AG04450 (cell line): ENCODE data around the gene PRRT4. TPM values are rescaled to one million over a fixed set of nuclear protein-coding genes. Genes with fewer than 3 reads are reported as not detected.

Source experiments
- CTCF ChIA-PET: fragments of 300-600, 350-600 bp; formaldehyde crosslinking; extraction: SDS; loops from one replicate; lab custom pipeline; 2022; ENCODE audit warnings: antibody characterized with exemption, inconsistent platforms; lab: Charles Lee
- POLR2A ChIA-PET: fragments of 350-600 bp; formaldehyde crosslinking; extraction: SDS; loops from one replicate; lab custom pipeline; 2021; ENCODE audit warnings: antibody characterized with exemption, inconsistent platforms; lab: Yijun Ruan, JAX
- DNase-seq: peaks from one replicate; pipeline ENCODE4 v3.0.0-alpha.2; 2011; ENCODE audit warnings: low read depth, low spot score
- H3K27ac ChIP-seq: one replicate; pipeline ENCODE4 v1.5.1; 2012; ENCODE audit warnings: low read depth, low read length, control low read depth
- H3K27me3 ChIP-seq: one replicate; pipeline ENCODE4 v1.6.0; 2012; ENCODE audit warnings: low read length; ENCODE audit not compliant: control insufficient read depth, insufficient read depth
- H3K4me3 ChIP-seq: 2 replicates; pipeline ENCODE4 v1.5.1; 2011; ENCODE audit warnings: mild to moderate bottlenecking, low read depth, low read length, control low read depth
- H3K9me3 ChIP-seq: 2 replicates; pipeline ENCODE4 v1.5.1; 2012; ENCODE audit warnings: low read length; ENCODE audit not compliant: control insufficient read depth, insufficient read depth
- polyA plus RNA-seq: library from polyadenylated mRNA; depleted of rRNA; stranded (reverse); fragments of >200 nt; gene quantifications from 2 replicates; pipeline ENCODE4 v1.2.3, GENCODE V29; 2011
- TF ChIP-seq, protein P1 (sequence below): IDR thresholded peaks from 2 replicates; pipeline ENCODE4 v1.5.1; 2011; ENCODE audit warnings: low read depth, low read length, control low read depth, inconsistent platforms

The PRRT4 gene
- polyA plus RNA-seq, 1 experiment: not detected

DNA sequence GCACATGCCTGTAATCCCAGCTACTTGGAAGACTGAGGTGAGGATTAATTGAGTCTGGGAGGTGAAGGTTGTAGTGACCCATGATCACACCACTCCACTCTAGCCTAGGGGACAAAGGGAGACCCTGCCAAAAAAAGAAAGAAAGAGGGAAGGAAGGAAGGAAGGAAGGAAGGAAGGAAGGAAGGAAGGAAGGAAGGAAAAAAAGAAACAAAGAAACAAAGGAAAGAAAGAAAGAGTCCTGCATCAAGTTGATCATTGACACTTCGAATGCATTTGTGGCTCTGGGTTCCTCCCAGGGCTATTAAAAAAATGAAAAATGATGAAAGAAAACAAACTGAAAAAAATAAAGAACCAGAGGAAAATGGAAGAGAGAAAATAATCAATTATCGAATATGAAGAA is 3.9 kb upstream of the PRRT4 start:
- CTCF ChIA-PET: interaction anchor here (0.6 kb wide), 1 partner anchor 1699 kb away, joined by 3 read pairs; no protein-coding TSS in a partner anchor
- peaks cover 62% of the 10 kb centered on the region for H3K27me3 ChIP-seq

DNA sequence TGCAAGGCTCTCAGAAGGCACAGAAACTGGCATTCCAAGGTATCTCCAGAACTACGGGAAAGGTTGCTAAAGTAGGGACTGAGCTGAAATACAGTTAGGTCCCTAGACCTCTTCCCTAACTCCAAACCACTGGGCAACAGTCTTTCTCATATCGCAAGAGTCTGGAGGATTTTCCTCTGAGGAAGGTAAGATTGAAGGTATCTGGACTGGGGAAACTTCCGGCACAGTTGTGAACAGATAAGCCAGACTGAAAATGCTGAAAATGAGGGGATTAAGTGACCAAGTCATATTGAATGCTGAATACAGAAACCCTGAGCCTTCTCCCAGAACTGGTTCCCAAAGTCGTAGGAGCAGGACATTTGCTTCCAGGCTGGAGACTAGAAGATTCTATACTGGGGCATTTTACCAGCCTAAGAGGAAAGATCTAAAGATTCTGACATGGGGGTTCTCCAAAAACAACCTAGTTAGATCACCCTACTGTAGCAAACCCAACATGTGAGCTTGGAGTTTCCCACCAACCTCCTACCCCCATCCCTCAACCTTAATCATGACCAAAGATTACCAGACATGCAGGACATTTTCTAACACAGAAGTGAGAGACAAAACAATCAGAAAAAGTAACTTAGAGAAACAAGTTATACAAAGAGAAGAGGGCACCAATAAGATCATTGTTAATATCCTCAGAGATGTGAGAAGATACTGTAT is 2.8 kb upstream of the PRRT4 start:
- Histone ChIP-seq H3K4me3 (no peak overlapping the region), H3K27me3 (peaks cover 73% of the 10 kb centered on the region), H3K9me3 (no peaks in the 10 kb centered on the region), H3K27ac (no peak overlapping the region)
- ChIA-PET CTCF (interaction anchor here (1.1 kb wide), 1 partner anchor 17 kb away, joined by 6 read pairs; no protein-coding TSS in a partner anchor), POLR2A (no interaction called here)
- no peak for DNase-seq
- TF ChIP-seq, protein P1, sequence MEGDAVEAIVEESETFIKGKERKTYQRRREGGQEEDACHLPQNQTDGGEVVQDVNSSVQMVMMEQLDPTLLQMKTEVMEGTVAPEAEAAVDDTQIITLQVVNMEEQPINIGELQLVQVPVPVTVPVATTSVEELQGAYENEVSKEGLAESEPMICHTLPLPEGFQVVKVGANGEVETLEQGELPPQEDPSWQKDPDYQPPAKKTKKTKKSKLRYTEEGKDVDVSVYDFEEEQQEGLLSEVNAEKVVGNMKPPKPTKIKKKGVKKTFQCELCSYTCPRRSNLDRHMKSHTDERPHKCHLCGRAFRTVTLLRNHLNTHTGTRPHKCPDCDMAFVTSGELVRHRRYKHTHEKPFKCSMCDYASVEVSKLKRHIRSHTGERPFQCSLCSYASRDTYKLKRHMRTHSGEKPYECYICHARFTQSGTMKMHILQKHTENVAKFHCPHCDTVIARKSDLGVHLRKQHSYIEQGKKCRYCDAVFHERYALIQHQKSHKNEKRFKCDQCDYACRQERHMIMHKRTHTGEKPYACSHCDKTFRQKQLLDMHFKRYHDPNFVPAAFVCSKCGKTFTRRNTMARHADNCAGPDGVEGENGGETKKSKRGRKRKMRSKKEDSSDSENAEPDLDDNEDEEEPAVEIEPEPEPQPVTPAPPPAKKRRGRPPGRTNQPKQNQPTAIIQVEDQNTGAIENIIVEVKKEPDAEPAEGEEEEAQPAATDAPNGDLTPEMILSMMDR: no peak

More for the DNA sequence above, 3.9 kb upstream of the PRRT4 start:
- H3K27ac ChIP-seq: no peak overlapping the region
- H3K9me3 ChIP-seq: no peaks in the 10 kb centered on the region
- DNase-seq: no peak
- TF ChIP-seq, protein P1: no peak
- no peak overlapping the region for H3K4me3 ChIP-seq
- POLR2A ChIA-PET: no interaction called here

DNA sequence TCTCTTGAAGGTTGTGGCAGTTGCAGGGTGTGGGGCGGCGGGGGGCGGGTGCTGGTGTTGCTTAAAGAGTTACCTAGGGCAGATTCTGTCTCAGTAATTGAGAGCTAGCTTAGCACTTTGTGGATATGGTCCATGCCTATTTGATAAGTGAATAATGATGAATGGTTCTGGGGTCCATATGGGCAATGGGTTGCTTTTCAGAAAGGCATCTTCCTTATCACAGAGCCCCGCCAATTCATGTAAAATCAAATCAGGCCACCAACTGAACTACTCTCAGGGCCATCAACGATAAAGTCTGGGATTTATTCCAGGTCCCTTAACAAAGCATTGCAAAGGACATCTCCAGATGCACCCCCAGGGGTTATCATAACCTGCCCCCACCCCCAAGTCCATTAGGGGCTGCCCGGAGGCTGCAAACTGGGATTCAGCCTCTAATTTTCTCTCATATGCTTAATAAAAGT is 1.8 kb upstream of the PRRT4 start:
- Histone ChIP-seq H3K27ac (no peak overlapping the region), H3K4me3 (no peak overlapping the region), H3K27me3 (peaks cover 83% of the 10 kb centered on the region), H3K9me3 (no peaks in the 10 kb centered on the region)
- POLR2A ChIA-PET: no interaction called here
- TF ChIP-seq, protein P1: no peak
- CTCF ChIA-PET: interaction anchor here (2.0 kb wide), 1 partner anchor 16 kb away, joined by 9 read pairs; no protein-coding TSS in a partner anchor
- DNase-seq: no peak

DNA sequence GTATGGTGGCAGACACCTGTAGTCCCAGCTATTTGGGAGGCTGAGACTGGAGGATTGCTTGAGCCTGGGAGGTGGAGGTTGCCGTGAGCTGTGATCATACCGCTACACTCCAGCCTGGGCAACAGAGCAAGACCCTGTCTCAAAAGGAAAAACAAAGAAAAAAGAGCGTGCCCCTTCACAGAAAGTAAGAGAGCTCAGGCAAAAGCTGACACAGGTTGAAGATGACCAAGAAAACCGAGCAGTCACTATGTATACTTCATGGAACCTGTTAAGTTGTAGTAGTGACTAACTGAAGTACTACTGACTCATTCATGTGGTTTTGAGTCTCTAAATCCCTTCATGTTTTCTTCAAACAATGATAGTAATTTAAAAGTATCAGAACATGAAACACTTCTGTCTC is 1.2 kb upstream of the PRRT4 start:
- Histone ChIP-seq H3K4me3 (no peak overlapping the region), H3K27ac (no peak overlapping the region), H3K9me3 (no peaks in the 10 kb centered on the region), H3K27me3 (peaks cover 89% of the 10 kb centered on the region)
- ChIA-PET POLR2A (no interaction called here), CTCF (interaction anchor here (2.0 kb wide), 1 partner anchor 16 kb away, joined by 9 read pairs; no protein-coding TSS in a partner anchor)
- no peak for DNase-seq
- TF ChIP-seq, protein P1: no peak

DNA sequence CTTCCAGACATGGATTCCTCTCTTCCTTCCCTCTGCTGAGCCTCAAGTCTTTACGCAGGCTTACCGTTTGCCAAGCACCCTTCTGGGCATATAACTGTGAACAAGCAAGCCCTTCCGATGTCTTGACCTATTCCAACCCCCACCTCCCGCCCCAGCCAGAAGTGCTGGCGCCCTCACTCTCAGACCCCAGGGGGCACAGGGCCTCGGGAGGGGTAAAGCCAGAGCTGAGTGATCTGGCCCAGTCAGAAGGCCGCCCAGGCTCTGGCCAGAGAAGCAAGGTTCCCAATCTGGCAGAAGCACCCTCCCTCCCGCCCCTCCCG is 1.2 kb downstream of the PRRT4 start:
- ChIA-PET CTCF (interaction anchor here (1.5 to 4.7 kb wide), 2 partner anchors 13 to 28 kb away, joined by 5 to 34 read pairs; no protein-coding TSS in a partner anchor), POLR2A (no interaction called here)
- TF ChIP-seq, protein P1: no peak
- Histone ChIP-seq H3K4me3 (no peak overlapping the region), H3K9me3 (no peaks in the 10 kb centered on the region), H3K27me3 (peaks cover 87% of the 10 kb centered on the region), H3K27ac (no peak overlapping the region)
- DNase-seq: no peak
